Activated CD4-positive, alpha-beta T cell treated with anti-CD3 and anti-CD28 coated beads, Interleukin-2, amount 50 U/mL, for 24 hours (primary cell): ENCODE measurements around the gene CSNK1G2.

Experiments used
- DNase-seq, 2 donors: peaks; one replicate each; pipeline ENCODE4 v3.0.0-alpha.2; 2020; ENCODE audit warnings: low read depth in 1 of 2, low spot score in 1 of 2

CSNK1G2 gene

GRCh38 chr19:1943661-1944087 is 2.7 kb downstream of the CSNK1G2 start:
- DNase-seq: no peak

DNA sequence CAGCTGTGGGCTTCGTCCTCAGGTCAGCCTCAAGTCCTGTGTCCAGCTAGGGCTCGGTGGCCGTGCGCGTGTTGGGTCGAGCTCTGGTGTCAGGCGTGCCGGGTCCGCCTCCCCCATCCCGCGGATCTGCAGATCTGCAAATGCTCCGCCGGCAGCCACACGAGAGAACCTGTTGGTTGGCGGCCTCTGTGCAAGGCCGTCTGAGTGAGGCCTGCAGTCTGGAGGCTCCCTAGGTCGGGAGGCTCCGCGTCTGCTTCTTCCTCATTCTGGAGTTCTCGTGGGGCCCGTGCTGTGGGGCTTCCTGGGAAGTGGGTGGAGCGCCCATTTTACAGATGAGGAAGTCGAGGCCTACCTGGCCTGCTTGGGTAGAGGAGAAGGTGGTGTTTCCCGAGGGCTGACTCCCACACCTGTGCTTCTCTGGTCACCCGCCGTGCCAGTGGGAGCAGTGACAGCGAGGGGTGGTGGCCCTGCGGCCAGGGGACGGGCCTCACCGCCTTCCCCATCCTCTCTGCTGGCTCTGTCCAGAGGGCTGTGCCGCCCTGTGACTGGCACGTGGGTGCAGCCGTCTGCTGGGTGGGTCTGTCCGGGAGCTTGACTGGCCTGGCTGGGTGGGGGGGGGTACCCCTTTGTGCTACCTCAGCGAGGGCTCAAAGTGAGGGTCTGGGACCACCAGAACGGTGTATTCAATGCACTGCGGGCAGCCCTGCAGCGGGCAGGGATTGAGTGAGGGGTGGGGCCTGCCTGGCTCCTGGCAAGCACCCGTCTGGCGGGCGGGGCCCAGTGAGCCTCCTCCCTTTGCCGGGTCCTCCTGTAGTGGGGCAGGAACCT is 3.3 kb downstream of the CSNK1G2 start:
- no peak for DNase-seq

DNA sequence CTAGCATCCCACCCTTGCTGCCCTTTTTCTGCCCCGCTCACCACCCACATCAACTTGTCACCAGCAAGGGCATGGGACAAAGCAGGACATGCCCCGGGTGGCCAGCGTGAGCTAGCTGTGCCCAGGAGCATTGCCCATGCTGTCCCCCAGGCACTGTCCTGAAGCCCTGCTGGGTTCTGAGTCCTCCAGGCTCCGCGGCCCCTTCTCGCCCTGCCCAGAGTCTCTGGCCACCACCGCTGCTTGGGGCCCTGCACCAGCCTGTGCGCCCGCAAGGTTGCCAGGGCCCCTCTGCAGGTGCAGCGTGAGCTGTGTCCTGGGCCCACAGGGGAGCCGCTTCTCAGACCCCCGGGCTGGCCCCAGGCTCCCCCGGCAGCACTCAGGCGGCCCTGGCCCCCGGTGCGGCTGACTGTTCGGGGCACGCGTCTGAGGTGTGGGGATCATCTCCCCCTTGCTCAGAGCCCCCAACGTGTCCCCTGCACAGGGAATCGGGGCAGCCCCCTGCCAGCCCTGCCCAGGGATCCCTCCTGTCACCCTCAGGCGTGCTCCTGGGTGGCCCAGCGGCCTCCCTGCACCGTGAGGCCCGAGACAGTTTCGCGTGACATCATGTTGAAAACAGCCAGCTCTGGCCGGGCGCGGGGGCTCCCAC is 4.1 kb downstream of the CSNK1G2 start:
- no peak for DNase-seq

DNA sequence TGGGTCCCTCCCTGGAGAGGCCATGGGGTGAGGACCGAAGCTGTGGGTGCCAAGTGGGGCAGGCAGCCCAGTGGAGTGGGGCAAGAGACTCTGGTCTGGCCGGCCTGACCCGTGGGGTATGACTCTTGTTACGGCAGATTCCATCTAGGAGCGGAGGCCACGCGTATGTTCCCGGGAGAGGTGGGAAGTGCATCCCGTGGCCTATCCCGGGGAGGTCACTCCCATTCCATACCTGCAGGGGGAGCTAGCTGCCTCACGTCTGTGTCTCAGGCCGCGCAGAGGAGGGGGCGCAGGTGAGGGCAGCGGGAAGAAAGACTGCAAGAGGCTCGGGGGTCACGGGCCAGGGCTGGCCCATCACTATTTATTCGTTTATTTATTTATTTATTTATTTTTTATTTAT is 4.9 kb downstream of the CSNK1G2 start:
- DNase-seq: no peak

DNA sequence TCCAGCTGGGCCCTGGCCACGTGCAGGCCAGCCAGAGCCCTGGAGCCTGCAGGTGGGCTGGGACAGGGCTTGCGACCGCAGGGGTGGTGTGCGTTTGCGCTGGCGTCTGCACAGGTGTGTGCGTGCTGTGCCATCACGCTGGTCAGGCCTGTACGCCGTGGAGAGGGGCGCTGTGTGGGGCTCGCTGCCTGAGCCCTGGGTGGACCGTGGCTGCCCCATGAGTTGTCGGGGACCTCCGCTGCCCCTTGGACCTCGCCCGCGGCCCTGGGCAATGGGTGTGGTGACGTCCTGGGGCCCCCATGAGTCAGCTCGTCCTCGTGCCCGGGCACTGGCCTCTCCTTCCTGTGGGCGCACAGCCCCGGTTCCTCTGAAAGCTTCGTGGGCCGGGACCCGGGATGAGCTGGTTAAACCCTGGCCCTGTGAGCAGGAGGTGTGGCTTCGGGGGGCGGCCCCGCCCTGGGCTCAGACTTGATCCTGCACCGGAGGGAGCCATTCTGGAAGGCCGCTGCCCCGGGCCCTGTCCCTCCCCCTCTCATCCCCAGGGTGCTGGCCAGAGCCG is 6.8 kb downstream of the CSNK1G2 start:
- DNase-seq: no peak

- no peak for DNase-seq
These were observed 8.5 kb downstream of the CSNK1G2 start for GRCh38 chr19:1949304-1950101.

DNA sequence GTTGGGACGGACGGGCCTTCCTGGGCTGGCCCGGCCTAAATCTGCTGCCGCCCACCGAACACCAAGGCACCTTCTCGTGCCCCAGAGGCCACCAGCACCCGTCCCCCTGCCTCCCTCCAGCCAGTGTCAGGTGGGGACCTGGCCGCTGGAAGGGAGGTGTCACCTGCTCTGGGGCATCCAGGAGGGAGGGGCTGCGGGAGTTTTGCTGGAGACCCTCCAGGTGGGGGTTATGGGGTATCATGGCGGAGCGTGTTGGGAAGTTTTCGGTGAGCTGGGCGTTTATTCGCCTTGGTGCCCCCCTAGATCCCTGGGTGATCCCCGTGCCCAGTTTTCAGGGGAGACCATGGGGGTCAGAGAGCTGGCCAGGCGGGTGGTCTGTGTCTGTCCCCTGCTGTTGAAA is 9.7 kb downstream of the CSNK1G2 start:
- DNase-seq: no peak

DNA sequence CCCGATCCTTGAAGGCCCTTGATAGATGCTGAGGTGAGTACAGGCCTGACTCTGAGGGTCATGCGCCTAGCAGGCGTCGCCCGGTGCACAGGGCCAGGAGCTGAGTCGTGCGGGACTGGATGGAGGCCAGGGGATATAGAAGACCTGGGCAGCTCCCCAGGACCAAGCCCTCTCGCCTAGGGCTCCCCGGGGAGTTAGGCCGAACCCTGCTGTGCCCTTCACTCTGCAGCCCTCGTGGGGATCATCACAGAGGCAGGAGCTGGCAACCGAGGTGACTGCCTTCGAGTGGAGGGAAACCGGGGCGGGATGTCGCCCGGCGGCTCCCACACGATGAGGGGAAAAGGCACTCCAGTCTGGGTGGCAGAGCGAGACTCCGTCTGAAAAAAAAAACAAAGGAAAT is 11.7 kb downstream of the CSNK1G2 start:
- no peak for DNase-seq

GRCh38 chr19:1953037-1953436 is 12.1 kb downstream of the CSNK1G2 start:
- DNase-seq: no peak

DNA sequence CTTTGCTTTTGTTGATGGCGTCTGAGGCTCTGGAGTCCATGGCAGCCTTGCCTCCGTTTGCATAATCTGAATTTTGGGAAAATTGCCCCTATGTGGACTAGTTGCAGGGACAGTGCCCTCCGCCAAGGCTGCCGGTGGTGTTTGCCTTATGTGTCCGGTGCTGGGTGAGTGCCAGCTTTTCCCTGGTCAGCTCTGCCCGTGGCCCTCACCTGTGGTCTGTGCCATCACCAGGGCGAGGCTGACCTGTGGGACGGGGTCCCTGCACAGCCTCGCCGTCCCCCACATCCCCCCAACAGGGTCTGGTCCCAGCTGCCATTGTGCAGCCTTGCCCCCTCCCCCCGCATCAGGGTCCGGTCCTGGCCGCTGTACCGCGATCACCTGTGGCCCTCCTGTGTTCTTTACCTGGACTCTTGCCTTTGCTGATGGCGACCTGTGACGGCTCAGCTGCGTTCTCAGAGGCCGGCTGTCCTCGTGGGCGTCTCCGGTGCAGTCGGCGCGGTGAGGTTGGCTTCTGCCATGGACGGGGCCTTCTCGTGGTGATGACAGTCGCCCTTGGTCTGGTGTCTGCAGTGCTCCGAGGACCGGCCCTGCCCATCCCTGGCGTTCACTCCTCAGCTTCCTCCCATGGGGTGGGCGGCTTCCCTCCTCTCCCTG is 12.6 kb downstream of the CSNK1G2 start:
- DNase-seq: no peak

DNA sequence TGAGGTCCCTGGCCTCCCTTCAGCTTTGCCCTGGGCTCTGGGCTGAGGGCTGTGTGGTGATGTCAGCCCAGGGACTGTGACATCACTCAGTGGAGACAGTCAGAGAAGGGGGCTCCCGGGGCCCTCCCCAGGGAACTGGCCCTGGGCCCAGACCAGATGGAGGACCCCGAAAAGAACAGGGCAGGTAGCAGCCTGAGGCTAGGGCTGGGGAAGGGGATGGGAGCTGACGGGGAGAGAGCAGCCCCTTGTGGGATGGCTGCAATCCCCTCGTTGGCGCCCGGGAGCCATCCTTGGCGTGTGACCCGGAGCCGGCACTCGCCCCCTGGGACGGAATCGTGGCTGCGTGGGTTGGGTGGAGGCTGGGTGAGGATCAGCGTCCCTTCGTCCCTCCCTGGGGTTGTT is 13.6 kb downstream of the CSNK1G2 start:
- no peak for DNase-seq

DNA sequence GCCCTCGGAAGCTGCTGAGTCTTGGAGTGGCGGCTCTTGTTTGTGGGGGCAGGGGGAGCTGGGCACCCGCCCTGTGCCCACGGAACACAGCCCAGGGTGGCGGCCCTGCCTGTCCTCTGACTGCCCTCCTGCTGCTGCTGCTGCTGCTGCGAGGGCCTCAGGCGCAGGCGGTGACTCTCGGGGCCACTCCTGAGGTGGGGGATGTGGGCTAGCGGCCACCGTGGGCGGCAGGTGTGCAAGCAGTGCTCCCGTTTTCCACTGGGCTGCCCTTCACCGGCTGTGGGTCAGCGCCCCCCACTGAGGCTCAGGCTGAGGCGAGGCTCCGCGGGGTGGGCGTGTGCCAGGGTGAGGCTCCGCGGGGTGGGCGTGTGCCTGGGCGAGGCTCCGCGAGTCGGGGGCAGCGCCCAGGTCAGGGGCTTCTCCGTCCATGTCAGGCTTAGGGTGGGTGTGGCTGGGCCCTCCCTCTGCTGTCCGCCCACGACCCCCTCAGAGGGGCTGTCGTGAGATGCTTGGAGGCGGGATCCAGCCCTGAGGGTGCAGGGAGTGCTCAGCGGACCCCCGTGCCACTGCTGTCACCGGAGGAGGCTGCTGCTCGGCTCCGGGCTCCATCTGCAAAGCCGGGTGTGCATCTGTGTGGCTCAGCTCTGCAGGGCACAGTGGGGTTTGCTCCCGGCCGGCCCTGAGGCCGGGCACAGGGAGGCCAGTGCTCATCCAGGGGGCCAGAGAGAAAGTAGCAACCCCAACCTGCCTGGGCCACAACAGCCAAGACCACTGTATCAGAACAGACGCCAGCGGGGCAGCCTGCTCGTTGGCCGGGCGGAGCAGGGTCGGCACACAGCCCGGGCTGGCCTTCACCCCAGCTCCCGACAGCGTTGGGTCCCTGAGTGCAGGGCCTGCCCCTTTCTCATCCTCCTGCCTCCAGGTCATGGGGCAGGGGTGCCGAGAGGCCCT is 14.5 kb downstream of the CSNK1G2 start:
- DNase-seq: no peak

- DNase-seq: no peak
These were observed 15.1 kb downstream of the CSNK1G2 start for GRCh38 chr19:1956122-1956494.

GRCh38 chr19:1956868-1957492 is 16.0 kb downstream of the CSNK1G2 start:
- DNase-seq: no peak

- DNase-seq: no peak
These were observed 16.7 kb downstream of the CSNK1G2 start for GRCh38 chr19:1957562-1958248.

DNA sequence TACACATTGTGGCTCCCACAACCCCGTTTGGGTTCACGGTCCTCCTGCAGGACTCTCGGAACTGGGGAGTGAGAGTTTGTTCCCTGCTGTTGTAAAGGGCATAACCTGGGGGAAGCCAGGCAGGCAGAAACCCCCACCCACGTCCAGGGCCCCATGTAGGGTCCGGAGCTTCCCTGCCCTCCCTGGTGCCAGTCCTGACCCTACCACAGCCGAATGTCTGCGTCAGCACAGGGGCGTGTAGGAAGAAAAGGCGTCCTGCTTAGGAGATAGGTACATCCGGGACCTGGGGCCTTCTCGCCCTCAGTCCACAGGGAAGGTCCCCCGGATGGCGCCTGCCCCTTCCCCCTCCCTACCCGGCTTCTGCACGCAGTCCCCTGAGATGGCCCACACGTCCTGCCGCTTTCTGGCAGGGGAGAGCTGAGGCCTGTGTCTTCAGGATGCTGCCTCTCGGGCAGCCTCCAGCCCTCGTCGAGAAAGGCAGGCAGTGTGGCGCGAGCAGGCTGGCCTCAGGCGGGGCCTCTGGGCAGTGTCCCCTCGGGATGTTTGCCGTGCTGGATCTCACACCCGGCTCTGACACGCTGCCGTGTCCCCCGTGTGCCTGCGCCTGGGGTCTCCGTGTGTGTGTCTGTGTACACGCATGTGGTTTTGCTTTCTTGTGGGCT is 19.1 kb downstream of the CSNK1G2 start:
- DNase-seq: no peak

DNA sequence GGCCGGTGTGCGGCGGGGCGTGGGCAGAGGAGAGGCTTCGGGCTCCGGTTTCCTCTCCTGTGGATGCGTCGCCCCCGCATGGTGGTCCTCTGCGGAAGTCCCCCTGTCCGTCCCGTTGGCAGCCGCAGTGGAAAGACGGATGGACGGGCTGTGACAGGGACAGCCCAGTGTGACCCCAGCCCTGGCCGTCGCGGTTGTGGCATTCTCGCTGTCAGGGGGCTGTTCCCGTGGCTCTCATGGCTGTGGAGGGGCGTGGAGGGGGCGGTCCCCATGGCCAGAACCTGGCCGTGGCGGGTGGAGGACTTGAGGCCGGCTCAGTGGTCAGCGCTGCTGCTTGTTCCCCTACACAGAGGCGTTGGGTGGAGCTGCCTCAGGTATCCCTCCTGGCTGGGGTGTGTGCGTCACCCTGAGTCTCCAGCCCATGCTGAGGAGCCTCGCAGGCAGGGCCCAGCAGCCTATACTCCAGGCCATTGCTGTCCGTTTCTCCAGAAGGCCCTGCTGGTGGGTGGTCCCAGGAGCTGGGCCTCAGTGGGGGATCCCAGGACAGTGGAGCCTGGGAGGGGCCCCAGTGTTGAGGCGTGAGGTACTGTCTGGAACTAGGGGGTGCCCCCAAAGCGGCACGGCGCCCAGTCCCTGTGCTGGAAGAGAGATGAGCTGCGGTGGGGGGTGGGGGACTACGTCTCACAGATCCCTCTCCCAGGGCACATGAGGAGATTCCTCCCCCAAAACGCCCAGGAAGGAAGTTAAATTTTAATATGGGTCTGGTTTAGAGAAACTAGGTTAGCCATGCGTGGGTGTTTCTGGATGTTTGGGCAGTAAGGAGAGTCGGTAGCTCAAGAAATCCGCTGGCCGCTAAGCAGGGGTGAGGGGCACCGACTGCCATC is 20.3 kb downstream of the CSNK1G2 start:
- DNase-seq: no peak
